Tibial artery (tissue), 4 donors: Measurements from ENCODE around the gene PHRF1.

Experiments
- DNase-seq, 2 donors: peaks; one replicate each; pipeline ENCODE4 v3.0.0-alpha.2; 2019
- H3K27ac ChIP-seq, 2 donors: fragments of 200-600 bp; sonication (generic) in 1 of 2; 1 replicate in 1 of 2; 2 replicates in 1 of 2; pipeline ENCODE4 v1.5.1; 2018 to 2019; ENCODE audit warnings: mild to moderate bottlenecking in 1 of 2
- H3K27me3 ChIP-seq, 2 donors: fragments of 200-600 bp; sonication (generic) in 1 of 2; one replicate each; pipeline versions ENCODE4 v1.5.1 to v1.6.0; 2016 to 2019
- H3K36me3 ChIP-seq, 3 donors: fragments of 200-600 bp; sonication (generic) in 2 of 3; one replicate each; pipeline ENCODE4 v1.5.1; 2016 to 2019; ENCODE audit warnings: mild to moderate bottlenecking in 2 of 3
- H3K4me1 ChIP-seq, 4 donors: fragments of 200-600 bp; sonication (generic) in 2 of 4; 1 replicate in 3 of 4; 2 replicates in 1 of 4; pipeline ENCODE4 v1.5.1; 2016 to 2019
- H3K4me3 ChIP-seq, 2 donors: fragments of 200-600 bp; sonication (generic) in 1 of 2; 1 replicate in 1 of 2; 2 replicates in 1 of 2; pipeline ENCODE4 v1.5.1; 2018 to 2019; ENCODE audit warnings: mild to moderate bottlenecking in 2 of 2
- H3K9me3 ChIP-seq, 3 donors: fragments of 200-600 bp; sonication (generic) in 1 of 3; one replicate each; pipeline ENCODE4 v1.5.1; 2016 to 2019
- intact Hi-C: fragments of 100-400 bp; cut with DNase I; formaldehyde crosslinking; loops from one replicate; pipeline ENCODE4 v1.15.0; 2023; ENCODE audit warnings: low total_unique reads
- TF ChIP-seq, protein P1 (sequence below), 2 experiments: fragments of 200-600 bp in 1 of 2; fragments of 450-650 bp in 1 of 2; IDR thresholded peaks; one replicate each; pipeline ENCODE4 v1.5.1; 2017 to 2019; ENCODE audit warnings: antibody characterized with exemption in 2 of 2, mild to moderate bottlenecking in 1 of 2, moderate library complexity in 1 of 2

PHRF1 gene

DNA sequence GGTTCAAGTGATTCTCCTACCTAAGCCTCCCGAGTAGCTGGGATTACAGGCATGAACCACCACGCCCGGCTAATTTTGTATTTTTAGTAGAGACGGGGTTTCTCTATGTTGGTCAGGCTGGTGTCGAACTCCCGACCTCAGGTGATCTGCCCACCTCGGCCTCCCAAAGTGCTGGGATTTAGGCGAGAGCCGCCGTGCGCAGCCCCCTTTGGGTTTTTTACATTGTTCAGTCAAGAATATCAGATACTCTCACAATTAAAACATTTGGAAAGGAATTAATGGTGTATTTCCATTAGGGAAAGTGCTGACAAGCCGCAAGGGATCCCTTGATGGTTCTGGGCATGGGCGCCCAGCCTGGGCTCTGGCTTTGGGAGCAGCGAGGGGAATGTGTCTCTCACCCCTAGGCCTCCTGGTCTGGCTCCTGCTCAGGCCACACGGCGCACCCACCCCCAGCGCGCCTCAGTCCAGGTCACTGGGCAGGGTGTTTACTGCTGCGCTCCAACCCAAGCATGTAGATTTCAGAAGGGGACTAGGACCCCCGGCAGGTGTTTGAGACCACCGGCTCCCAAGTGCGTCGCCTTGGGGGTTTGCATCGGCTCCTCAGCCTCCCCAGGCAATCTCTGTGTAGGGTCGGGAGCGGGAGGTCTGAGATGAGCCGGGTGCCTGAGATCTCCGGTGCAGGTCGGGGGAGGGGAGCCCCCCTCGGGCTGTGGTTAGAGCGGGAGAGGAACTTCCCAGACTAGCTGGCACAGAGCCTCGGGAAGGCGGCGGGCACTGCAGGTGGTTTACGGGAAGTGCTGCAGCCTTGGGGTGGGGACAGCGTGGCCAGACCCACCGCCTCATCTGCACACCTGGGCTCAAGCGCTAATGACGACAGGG lies 40.3 kb downstream of the PHRF1 start:
- H3K27ac ChIP-seq, result peak overlapping the region; percentile 86 to 90
- no peaks in the 10 kb centered on the region for H3K27me3 ChIP-seq
- peaks cover 0 to 28% (median 19%) of the 10 kb centered on the region in 4 donors for H3K4me1 ChIP-seq
- TF ChIP-seq, protein P1, sequence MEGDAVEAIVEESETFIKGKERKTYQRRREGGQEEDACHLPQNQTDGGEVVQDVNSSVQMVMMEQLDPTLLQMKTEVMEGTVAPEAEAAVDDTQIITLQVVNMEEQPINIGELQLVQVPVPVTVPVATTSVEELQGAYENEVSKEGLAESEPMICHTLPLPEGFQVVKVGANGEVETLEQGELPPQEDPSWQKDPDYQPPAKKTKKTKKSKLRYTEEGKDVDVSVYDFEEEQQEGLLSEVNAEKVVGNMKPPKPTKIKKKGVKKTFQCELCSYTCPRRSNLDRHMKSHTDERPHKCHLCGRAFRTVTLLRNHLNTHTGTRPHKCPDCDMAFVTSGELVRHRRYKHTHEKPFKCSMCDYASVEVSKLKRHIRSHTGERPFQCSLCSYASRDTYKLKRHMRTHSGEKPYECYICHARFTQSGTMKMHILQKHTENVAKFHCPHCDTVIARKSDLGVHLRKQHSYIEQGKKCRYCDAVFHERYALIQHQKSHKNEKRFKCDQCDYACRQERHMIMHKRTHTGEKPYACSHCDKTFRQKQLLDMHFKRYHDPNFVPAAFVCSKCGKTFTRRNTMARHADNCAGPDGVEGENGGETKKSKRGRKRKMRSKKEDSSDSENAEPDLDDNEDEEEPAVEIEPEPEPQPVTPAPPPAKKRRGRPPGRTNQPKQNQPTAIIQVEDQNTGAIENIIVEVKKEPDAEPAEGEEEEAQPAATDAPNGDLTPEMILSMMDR (IDR thresholded peaks at IDR 0.05), result no peak
- intact Hi-C loops, result no loop called here
- H3K4me3 ChIP-seq, result peak overlapping the region; percentile 77 to 89
- H3K9me3 ChIP-seq, result no peaks in the 10 kb centered on the region
- DNase-seq, result peak in 1 of 2 donors; percentile 72
- peaks cover 20 to 42% (median 22%) of the 10 kb centered on the region in 3 donors for H3K36me3 ChIP-seq

DNA sequence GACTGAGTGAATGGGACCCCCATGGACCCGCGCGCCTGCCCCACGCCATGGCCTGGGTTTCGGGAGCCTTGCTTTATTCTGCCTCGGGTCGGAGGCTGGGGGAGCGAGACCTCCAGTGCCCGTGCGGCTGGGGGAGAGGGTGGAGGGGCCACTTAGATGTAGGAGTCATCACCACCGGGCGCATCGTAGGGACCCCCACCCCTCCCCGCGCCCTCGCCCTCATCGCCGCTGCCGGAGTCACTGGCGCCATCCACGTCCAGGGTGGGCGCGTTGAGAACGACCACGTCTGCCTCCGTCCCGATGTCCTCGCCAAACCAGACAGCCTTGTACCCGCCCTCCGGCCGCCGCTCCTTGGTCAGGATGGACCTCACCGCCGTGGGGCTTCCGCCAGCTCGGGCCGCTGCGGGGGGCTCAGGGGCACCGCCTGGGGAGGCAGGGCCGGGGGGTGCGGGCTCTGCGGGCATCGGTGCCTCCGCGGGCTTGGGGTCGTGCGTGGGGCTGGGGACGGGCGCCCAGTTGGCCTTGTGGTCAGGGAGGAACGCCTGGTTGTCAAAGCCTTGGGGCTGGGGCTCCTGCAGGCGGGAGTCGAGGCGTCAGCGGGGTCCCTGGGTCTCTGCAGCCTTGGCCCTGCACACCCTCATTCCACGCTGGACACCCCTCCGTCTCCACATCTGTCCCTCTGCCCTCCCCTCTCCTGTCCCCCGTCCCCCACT lies 41.1 kb downstream of the PHRF1 start:
- intact Hi-C loops, result no loop called here
- peaks cover 0 to 28% (median 19%) of the 10 kb centered on the region in 4 donors for H3K4me1 ChIP-seq
- TF ChIP-seq, protein P1 (IDR thresholded peaks at IDR 0.05), result no peak
- DNase-seq, result peak in 1 of 2 donors; percentile 64
- no peak overlapping the region for H3K4me3 ChIP-seq
- H3K9me3 ChIP-seq, result no peaks in the 10 kb centered on the region
- peaks cover 12 to 42% (median 14%) of the 10 kb centered on the region in 3 donors for H3K36me3 ChIP-seq
- no peaks in the 10 kb centered on the region for H3K27me3 ChIP-seq
- no peak overlapping the region for H3K27ac ChIP-seq

DNA sequence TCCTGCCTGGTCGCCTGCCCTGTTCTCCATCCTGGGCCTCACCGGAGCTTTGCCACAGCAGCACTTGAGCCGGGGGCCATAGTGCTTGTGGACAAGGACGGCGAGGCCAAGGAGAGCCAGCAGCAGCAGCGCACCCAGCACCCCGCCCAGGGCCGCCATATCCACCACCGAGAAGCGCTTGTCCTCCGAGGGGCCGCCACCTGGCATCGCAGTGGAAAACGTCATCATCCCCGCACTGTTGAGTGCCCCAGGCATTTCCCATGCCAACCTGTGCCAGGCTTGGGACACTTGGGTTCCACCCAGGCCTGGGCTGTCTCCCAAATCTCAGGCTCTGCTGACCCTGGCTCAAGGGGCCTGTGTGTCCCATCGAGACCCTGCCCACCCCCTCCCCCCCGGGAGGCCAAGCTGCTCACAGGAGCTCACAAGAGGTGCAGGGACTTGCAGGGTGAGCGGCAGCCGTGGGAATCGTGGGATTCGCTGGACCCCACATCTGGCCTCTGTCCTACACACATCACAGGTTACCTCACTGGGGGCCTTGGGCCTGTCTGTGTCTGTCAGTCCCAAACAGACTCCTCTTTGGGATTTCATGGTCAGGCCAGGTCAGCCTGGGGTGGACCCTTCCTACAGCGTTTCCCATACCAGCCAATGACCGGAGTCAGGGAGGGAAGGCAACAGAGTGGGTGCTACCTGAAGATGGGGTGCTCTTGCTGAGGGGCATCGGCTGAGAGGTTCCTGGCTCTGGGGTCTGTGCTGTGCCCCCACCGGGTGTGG lies 41.8 kb downstream of the PHRF1 start:
- no peak overlapping the region for H3K27ac ChIP-seq
- peaks cover 0 to 25% (median 19%) of the 10 kb centered on the region in 4 donors for H3K4me1 ChIP-seq
- TF ChIP-seq, protein P1 (IDR thresholded peaks at IDR 0.05), result no peak
- DNase-seq, result no peak
- H3K27me3 ChIP-seq, result no peaks in the 10 kb centered on the region
- H3K9me3 ChIP-seq, result no peaks in the 10 kb centered on the region
- intact Hi-C loops, result no loop called here
- H3K36me3 ChIP-seq, result peaks cover 5 to 42% (median 7%) of the 10 kb centered on the region in 3 donors
- no peak overlapping the region for H3K4me3 ChIP-seq

DNA sequence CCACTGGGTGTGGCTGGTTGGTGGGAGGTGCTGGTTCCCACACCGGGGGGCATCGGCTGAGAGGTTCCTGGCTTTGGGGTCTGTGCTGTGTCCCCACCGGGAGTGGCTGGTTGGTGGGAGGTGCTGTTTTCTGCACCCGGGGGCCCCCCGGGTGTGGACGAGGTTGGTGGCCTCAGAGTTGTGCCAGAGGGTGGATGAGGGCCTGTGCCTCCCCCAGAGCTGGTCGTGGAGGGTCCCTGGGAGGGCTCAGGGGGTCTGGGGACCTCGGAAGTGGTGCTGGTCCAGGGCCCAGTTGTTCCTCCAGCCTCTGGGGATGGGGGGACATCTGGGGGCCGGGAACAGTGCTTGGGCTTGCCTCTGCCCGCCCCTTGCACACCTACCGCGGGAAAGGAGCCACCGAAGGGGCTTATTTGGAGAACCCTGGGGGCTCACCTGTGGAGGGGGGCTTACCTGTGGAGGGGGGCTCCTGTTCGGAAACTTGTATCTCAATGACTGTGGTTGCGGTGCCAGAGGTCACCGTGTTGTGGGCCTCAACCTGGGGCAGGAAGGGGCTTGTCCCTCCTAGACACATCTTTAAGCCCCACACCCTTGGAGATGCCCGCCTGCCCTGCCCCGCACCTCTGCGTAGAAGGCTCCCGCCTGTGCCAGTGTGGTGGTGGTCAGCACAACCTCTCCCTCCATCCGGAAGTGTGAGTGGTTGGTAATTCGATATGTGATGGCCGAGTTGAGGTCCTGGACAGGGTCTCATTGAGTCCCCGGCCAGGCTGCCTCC lies 42.8 kb downstream of the PHRF1 start:
- intact Hi-C loops, result no loop called here
- no peaks in the 10 kb centered on the region for H3K27me3 ChIP-seq

More for the DNA sequence above, 42.8 kb downstream of the PHRF1 start:
- Histone ChIP-seq H3K9me3 (no peaks in the 10 kb centered on the region), H3K36me3 (peaks cover 0 to 40% (median 5%) of the 10 kb centered on the region in 3 donors), H3K4me3 (no peak overlapping the region), H3K4me1 (peaks cover 0 to 20% (median 15%) of the 10 kb centered on the region in 4 donors), H3K27ac (no peak overlapping the region)
- TF ChIP-seq, protein P1 (IDR thresholded peaks at IDR 0.05), result no peak
- DNase-seq, result no peak
